ENCODE results near the gene UAP1L1. TPM values are rescaled to one million over a fixed set of nuclear protein-coding genes. Genes with fewer than 3 reads are reported as not detected.

The UAP1L1 gene
- total and polyA plus RNA-seq, 9 of the 15 experiments (the other 6 are each of a cell fraction or from before 2014, with no cell fraction given): 0.20 to 8.6 (median 3.7) TPM

DNA sequence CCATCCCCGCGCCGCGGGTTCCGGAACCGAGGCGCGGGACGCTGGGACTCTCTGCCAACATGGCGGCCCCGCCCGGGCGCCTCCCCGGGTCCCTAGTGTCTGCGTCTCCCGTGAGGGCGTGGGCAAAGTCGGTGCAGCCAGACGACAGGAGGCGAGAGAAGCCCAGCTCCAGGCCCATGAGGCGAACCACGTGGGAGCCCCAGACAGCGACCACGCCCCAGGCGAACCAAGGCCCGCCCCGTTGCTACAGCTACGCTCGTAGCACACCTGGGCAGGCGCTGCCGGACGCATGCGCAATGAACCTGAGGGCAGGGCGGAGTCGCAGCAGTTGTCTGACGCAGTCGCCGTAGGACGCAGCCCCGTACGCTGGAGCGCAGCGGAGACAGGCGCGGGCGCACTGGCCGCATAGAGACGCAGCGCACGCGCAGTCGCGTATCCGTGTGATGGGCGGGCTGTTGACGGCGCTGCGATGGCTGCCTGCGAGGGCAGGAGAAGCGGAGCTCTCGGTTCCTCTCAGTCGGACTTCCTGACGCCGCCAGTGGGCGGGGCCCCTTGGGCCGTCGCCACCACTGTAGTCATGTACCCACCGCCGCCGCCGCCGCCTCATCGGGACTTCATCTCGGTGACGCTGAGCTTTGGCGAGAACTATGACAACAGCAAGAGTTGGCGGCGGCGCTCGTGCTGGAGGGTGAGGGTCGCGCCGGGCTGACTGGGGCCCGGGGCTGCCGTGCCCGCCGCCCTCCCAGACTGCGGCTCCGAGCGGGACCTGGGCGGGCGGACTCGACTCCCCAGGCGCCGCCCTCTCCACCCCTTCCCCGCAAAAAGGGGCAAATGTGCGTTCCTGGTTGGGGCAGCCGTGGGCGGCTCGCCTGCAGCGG is 9.5 kb downstream of the UAP1L1 start, which contains the start of gene MAN1B1 (continued):
- TF ChIP-seq TOE1 (IDR thresholded peaks at IDR 0.05; ENCODE audit: borderline replicate concordance) (no peak), TOE1 (CRISPR knock-in tag; IDR thresholded peaks at IDR 0.05; ENCODE audit: borderline replicate concordance, low read depth) (no peak), CREM (IDR thresholded peaks at IDR 0.05; ENCODE audit: low read depth) (peak; percentile 93), POLR2B (IDR thresholded peaks at IDR 0.05; ENCODE audit: low read depth, partially characterized antibody) (peak; percentile 94), XRCC4 (IDR thresholded peaks at IDR 0.05; ENCODE audit: extremely low read depth, insufficient read depth, insufficient read length) (no peak), KDM5B (IDR thresholded peaks at IDR 0.05; ENCODE audit: insufficient replicate concordance, low read depth, low read length) (peak; percentile 65), SETDB1 (IDR thresholded peaks at IDR 0.05; ENCODE audit: low read length) (peak; percentile 20), BCL6 (CRISPR knock-in tag; IDR thresholded peaks at IDR 0.05) (no peak), YBX1 (IDR thresholded peaks at IDR 0.05) (no peak), RFX5 (IDR thresholded peaks at IDR 0.05; ENCODE audit: low read depth, low read length) (no peak), FOXK1 (CRISPR knock-in tag; IDR thresholded peaks at IDR 0.05; ENCODE audit: borderline replicate concordance) (no peak), STAT5B (CRISPR knock-in tag; IDR thresholded peaks at IDR 0.05) (no peak), ZNF583 (CRISPR knock-in tag; IDR thresholded peaks at IDR 0.05) (no peak), NR3C1 (CRISPR knock-in tag; IDR thresholded peaks at IDR 0.05) (no peak; the same call in 1 of the 2 replicates), BMI1 (IDR thresholded peaks at IDR 0.05; ENCODE audit: low read length) (peak; percentile 88), BHLHE40 (IDR thresholded peaks at IDR 0.05; ENCODE audit: low read length) (0 out of 2 replicates have a peak, but pooled peaks have one; percentile 13), NR2C2 (CRISPR knock-in tag; IDR thresholded peaks at IDR 0.05) (peak; percentile 23; the same call in 1 of the 2 replicates), NR2C2 (tag; IDR thresholded peaks at IDR 0.05) (peak; percentile 33)
- TF ChIP-seq, protein P1, sequence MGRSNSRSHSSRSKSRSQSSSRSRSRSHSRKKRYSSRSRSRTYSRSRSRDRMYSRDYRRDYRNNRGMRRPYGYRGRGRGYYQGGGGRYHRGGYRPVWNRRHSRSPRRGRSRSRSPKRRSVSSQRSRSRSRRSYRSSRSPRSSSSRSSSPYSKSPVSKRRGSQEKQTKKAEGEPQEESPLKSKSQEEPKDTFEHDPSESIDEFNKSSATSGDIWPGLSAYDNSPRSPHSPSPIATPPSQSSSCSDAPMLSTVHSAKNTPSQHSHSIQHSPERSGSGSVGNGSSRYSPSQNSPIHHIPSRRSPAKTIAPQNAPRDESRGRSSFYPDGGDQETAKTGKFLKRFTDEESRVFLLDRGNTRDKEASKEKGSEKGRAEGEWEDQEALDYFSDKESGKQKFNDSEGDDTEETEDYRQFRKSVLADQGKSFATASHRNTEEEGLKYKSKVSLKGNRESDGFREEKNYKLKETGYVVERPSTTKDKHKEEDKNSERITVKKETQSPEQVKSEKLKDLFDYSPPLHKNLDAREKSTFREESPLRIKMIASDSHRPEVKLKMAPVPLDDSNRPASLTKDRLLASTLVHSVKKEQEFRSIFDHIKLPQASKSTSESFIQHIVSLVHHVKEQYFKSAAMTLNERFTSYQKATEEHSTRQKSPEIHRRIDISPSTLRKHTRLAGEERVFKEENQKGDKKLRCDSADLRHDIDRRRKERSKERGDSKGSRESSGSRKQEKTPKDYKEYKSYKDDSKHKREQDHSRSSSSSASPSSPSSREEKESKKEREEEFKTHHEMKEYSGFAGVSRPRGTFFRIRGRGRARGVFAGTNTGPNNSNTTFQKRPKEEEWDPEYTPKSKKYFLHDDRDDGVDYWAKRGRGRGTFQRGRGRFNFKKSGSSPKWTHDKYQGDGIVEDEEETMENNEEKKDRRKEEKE (IDR thresholded peaks at IDR 0.05; ENCODE audit: borderline replicate concordance in 1 of 2, control insufficient read depth in 1 of 2, low read depth in 2 of 2, low read length in 1 of 2): no peak
- TF ChIP-seq, protein P2, sequence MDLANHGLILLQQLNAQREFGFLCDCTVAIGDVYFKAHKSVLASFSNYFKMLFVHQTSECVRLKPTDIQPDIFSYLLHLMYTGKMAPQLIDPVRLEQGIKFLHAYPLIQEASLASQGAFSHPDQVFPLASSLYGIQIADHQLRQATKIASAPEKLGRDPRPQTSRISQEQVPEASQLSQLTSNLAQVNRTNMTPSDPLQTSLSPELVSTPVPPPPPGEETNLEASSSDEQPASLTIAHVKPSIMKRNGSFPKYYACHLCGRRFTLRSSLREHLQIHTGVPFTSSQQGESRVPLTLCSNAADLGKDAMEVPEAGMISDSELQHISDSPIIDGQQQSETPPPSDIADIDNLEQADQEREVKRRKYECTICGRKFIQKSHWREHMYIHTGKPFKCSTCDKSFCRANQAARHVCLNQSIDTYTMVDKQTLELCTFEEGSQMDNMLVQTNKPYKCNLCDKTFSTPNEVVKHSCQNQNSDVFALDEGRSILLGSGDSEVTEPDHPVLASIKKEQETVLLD (IDR thresholded peaks at IDR 0.05): peak; percentile 100
- TF ChIP-seq, protein P3, sequence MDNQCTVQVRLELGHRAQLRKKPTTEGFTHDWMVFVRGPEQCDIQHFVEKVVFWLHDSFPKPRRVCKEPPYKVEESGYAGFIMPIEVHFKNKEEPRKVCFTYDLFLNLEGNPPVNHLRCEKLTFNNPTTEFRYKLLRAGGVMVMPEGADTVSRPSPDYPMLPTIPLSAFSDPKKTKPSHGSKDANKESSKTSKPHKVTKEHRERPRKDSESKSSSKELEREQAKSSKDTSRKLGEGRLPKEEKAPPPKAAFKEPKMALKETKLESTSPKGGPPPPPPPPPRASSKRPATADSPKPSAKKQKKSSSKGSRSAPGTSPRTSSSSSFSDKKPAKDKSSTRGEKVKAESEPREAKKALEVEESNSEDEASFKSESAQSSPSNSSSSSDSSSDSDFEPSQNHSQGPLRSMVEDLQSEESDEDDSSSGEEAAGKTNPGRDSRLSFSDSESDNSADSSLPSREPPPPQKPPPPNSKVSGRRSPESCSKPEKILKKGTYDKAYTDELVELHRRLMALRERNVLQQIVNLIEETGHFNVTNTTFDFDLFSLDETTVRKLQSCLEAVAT (IDR thresholded peaks at IDR 0.05): no peak
- TF ChIP-seq, protein P4, sequence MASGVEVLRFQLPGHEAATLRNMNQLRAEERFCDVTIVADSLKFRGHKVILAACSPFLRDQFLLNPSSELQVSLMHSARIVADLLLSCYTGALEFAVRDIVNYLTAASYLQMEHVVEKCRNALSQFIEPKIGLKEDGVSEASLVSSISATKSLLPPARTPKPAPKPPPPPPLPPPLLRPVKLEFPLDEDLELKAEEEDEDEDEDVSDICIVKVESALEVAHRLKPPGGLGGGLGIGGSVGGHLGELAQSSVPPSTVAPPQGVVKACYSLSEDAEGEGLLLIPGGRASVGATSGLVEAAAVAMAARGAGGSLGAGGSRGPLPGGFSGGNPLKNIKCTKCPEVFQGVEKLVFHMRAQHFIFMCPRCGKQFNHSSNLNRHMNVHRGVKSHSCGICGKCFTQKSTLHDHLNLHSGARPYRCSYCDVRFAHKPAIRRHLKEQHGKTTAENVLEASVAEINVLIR (CRISPR knock-in tag; IDR thresholded peaks at IDR 0.05): 0 out of 2 replicates have a peak, but pooled peaks have one; percentile 11

Data from K562 (cell line).